HepG2 (cell line): ENCODE data around the gene SEMA4C. TPM values are rescaled to one million over a fixed set of nuclear protein-coding genes. Genes with fewer than 3 reads are reported as not detected.

Experiments
- CHCHD3 ChIP-seq: sonication (generic); formaldehyde crosslinking; IDR thresholded peaks from 2 replicates; pipeline ENCODE4 v1.8.0; 2022; ENCODE audit warnings: mild to moderate bottlenecking, missing genetic modification reagents, moderate library complexity
- FOXK1 ChIP-seq: sonication (generic); formaldehyde crosslinking; IDR thresholded peaks from 2 replicates; pipeline ENCODE4 v1.4.0; 2020; ENCODE audit warnings: low read depth, missing genetic modification reagents, borderline replicate concordance
- HOXD1 ChIP-seq: sonication (generic); formaldehyde crosslinking; IDR thresholded peaks from 2 replicates; pipeline ENCODE4 v1.5.0; 2020; ENCODE audit warnings: missing genetic modification reagents
- KDM2A ChIP-seq: sonication (generic); formaldehyde crosslinking; IDR thresholded peaks from 2 replicates; pipeline ENCODE4 v1.4.0; 2020; ENCODE audit warnings: low read depth, missing genetic modification reagents, borderline replicate concordance
- KDM3A ChIP-seq: IDR thresholded peaks from 2 replicates; pipeline ENCODE4 v1.6.1; 2018; ENCODE audit warnings: low read depth, missing compliant biosample characterization
- KMT2A ChIP-seq: sonication (generic); formaldehyde crosslinking; IDR thresholded peaks from 2 replicates; pipeline ENCODE4 v1.4.0; 2020; ENCODE audit warnings: missing genetic modification reagents
- PAX8 ChIP-seq: sonication (generic); formaldehyde crosslinking; IDR thresholded peaks from 2 replicates; pipeline ENCODE4 v1.8.0; 2022; ENCODE audit warnings: mild to moderate bottlenecking, missing genetic modification reagents, borderline replicate concordance
- SP5 ChIP-seq: IDR thresholded peaks from 2 replicates; pipeline ENCODE4 v1.6.1; 2016; ENCODE audit warnings: low read depth, borderline replicate concordance
- ZBTB38 ChIP-seq: sonication (generic); formaldehyde crosslinking; IDR thresholded peaks from 2 replicates; pipeline ENCODE4 v1.5.1; 2020; ENCODE audit warnings: mild to moderate bottlenecking, missing genetic modification reagents
- ZBTB7B ChIP-seq: sonication (generic); formaldehyde crosslinking; IDR thresholded peaks from 2 replicates; pipeline ENCODE4 v1.4.0; 2020; ENCODE audit warnings: missing genetic modification reagents
- ZNF331 ChIP-seq: sonication (generic); formaldehyde crosslinking; IDR thresholded peaks from 2 replicates; pipeline ENCODE4 v1.4.0; 2020; ENCODE audit warnings: missing genetic modification reagents
- ZNF343 ChIP-seq: sonication (generic); formaldehyde crosslinking; IDR thresholded peaks from 2 replicates; pipeline ENCODE4 v1.4.0; 2020; ENCODE audit warnings: mild to moderate bottlenecking, missing genetic modification reagents
- ZNF616 ChIP-seq: sonication (generic); formaldehyde crosslinking; IDR thresholded peaks from 2 replicates; pipeline ENCODE4 v1.5.0; 2020; ENCODE audit warnings: low read depth, mild to moderate bottlenecking, missing genetic modification reagents
- ZNF883 ChIP-seq: sonication (generic); formaldehyde crosslinking; IDR thresholded peaks from 2 replicates; pipeline ENCODE4 v1.5.1; 2020; ENCODE audit warnings: mild to moderate bottlenecking, missing genetic modification reagents; ENCODE audit errors: not compliant biosample characterization
- polyA plus RNA-seq, 8 experiments: library from polyadenylated mRNA; depleted of rRNA in 3 of 8; stranded (reverse) in 7 of 8; unstranded in 1 of 8; fragments of >200 nt; fragmentation: Illumina TruSeq in 4 of 8; extraction: Trizol in 4 of 8; gene quantifications; 2 replicates each; pipeline versions ENCODE4 v1.2.1 to v1.2.3, GENCODE V29; 2011 to 2016; ENCODE audit warnings: low read depth in 4 of 8, missing spikeins in 1 of 8, mixed read lengths in 1 of 8; ENCODE audit not compliant: insufficient read depth in 1 of 8
- total RNA-seq, 5 experiments: library from RNA; depleted of rRNA; stranded (reverse); fragments of >200 nt; fragmentation: Illumina TruSeq; extraction: Trizol; gene quantifications; 2 replicates each; pipeline ENCODE4 v1.2.3, GENCODE V29; 2016; ENCODE audit warnings: low read depth in 1 of 5
- TF ChIP-seq, protein P1 (sequence below): sonication (generic); formaldehyde crosslinking; IDR thresholded peaks from 2 replicates; pipeline ENCODE4 v1.4.0; 2020; ENCODE audit warnings: mild to moderate bottlenecking, missing genetic modification reagents, borderline replicate concordance
- TF ChIP-seq, protein P2 (sequence below): sonication (generic); formaldehyde crosslinking; IDR thresholded peaks from 2 replicates; pipeline ENCODE4 v1.5.0; 2020; ENCODE audit warnings: missing genetic modification reagents
- TF ChIP-seq, protein P3 (sequence below): sonication (generic); formaldehyde crosslinking; IDR thresholded peaks from 2 replicates; pipeline ENCODE4 v1.8.1; 2023; ENCODE audit warnings: mild to moderate bottlenecking, missing genetic modification reagents
- TF ChIP-seq, protein P4 (sequence below): sonication (generic); formaldehyde crosslinking; IDR thresholded peaks from 2 replicates; pipeline ENCODE4 v1.5.0; 2020; ENCODE audit warnings: missing genetic modification reagents, mild to moderate bottlenecking, borderline replicate concordance

SEMA4C gene
- total and polyA plus RNA-seq, 2 of the 13 experiments (the other 11 are each of a cell fraction or from before 2014, with no cell fraction given), result 25.9 to 46.6 TPM

DNA sequence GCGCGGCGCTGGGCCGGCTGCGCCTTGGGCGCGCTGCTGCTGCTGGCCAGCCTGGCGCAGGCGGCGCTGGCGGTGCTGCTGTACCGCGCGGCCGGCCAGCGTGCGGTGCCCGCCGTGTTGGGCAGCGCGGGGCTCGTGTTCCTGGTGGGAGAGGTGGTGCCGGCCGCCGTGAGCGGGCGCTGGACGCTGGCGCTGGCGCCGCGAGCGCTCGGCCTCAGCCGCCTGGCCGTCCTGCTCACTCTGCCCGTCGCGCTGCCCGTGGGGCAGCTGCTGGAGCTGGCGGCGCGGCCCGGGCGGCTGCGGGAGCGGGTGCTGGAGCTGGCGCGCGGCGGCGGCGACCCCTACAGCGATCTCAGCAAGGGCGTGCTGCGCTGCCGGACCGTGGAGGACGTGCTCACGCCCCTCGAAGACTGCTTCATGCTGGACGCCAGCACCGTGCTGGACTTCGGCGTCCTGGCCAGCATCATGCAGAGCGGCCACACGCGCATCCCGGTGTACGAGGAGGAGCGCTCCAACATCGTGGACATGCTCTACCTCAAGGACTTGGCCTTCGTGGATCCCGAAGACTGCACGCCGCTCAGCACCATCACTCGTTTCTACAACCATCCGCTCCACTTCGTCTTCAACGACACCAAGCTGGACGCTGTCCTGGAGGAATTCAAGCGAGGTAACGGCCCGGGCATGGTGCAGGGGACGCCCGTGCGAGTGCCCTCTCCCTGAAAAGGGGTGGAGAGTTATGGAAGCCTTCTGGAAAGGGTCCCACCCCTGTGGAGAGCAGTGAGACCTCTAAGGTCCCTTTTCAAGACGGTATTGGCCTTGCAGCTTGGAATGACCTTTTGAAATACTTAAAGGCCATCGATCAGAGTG is 52.8 kb downstream of the SEMA4C start (continued):
- TF ChIP-seq, protein P1, sequence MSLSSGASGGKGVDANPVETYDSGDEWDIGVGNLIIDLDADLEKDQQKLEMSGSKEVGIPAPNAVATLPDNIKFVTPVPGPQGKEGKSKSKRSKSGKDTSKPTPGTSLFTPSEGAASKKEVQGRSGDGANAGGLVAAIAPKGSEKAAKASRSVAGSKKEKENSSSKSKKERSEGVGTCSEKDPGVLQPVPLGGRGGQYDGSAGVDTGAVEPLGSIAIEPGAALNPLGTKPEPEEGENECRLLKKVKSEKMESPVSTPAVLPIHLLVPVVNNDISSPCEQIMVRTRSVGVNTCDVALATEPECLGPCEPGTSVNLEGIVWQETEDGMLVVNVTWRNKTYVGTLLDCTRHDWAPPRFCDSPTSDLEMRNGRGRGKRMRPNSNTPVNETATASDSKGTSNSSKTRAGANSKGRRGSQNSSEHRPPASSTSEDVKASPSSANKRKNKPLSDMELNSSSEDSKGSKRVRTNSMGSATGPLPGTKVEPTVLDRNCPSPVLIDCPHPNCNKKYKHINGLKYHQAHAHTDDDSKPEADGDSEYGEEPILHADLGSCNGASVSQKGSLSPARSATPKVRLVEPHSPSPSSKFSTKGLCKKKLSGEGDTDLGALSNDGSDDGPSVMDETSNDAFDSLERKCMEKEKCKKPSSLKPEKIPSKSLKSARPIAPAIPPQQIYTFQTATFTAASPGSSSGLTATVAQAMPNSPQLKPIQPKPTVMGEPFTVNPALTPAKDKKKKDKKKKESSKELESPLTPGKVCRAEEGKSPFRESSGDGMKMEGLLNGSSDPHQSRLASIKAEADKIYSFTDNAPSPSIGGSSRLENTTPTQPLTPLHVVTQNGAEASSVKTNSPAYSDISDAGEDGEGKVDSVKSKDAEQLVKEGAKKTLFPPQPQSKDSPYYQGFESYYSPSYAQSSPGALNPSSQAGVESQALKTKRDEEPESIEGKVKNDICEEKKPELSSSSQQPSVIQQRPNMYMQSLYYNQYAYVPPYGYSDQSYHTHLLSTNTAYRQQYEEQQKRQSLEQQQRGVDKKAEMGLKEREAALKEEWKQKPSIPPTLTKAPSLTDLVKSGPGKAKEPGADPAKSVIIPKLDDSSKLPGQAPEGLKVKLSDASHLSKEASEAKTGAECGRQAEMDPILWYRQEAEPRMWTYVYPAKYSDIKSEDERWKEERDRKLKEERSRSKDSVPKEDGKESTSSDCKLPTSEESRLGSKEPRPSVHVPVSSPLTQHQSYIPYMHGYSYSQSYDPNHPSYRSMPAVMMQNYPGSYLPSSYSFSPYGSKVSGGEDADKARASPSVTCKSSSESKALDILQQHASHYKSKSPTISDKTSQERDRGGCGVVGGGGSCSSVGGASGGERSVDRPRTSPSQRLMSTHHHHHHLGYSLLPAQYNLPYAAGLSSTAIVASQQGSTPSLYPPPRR (CRISPR knock-in tag), result peak; percentile 27; the same call in 1 of the 2 replicates
- TF ChIP-seq ZNF343 (peak; percentile 51; the same call in 1 of the 2 replicates), KDM3A (0 out of 2 replicates have a peak, but pooled peaks have one; percentile 51), FOXK1 (no peak), ZBTB38 (CRISPR knock-in tag) (peak; percentile 60; the same call in 1 of the 2 replicates), KMT2A (CRISPR knock-in tag) (peak; percentile 77), ZNF883 (CRISPR knock-in tag) (peak; percentile 29), ZNF331 (CRISPR knock-in tag) (peak; percentile 24; the same call in 1 of the 2 replicates), KDM2A (peak; percentile 74), HOXD1 (0 out of 2 replicates have a peak, but pooled peaks have one; percentile 10), CHCHD3 (CRISPR knock-in tag) (peak; percentile 74; the same call in 1 of the 2 replicates), PAX8 (no peak; the same call in 1 of the 2 replicates), ZNF616 (CRISPR knock-in tag) (0 out of 2 replicates have a peak, but pooled peaks have one; percentile 1), SP5 (CRISPR knock-in tag) (0 out of 2 replicates have a peak, but pooled peaks have one; percentile 21), ZBTB7B (peak; percentile 77; the same call in 1 of the 2 replicates)
- TF ChIP-seq, protein P2, sequence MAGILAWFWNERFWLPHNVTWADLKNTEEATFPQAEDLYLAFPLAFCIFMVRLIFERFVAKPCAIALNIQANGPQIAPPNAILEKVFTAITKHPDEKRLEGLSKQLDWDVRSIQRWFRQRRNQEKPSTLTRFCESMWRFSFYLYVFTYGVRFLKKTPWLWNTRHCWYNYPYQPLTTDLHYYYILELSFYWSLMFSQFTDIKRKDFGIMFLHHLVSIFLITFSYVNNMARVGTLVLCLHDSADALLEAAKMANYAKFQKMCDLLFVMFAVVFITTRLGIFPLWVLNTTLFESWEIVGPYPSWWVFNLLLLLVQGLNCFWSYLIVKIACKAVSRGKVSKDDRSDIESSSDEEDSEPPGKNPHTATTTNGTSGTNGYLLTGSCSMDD (CRISPR knock-in tag), result no peak
- TF ChIP-seq, protein P3, sequence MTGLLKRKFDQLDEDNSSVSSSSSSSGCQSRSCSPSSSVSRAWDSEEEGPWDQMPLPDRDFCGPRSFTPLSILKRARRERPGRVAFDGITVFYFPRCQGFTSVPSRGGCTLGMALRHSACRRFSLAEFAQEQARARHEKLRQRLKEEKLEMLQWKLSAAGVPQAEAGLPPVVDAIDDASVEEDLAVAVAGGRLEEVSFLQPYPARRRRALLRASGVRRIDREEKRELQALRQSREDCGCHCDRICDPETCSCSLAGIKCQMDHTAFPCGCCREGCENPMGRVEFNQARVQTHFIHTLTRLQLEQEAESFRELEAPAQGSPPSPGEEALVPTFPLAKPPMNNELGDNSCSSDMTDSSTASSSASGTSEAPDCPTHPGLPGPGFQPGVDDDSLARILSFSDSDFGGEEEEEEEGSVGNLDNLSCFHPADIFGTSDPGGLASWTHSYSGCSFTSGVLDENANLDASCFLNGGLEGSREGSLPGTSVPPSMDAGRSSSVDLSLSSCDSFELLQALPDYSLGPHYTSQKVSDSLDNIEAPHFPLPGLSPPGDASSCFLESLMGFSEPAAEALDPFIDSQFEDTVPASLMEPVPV (CRISPR knock-in tag), result peak; percentile 25; the same call in 1 of the 2 replicates
- TF ChIP-seq, protein P4, sequence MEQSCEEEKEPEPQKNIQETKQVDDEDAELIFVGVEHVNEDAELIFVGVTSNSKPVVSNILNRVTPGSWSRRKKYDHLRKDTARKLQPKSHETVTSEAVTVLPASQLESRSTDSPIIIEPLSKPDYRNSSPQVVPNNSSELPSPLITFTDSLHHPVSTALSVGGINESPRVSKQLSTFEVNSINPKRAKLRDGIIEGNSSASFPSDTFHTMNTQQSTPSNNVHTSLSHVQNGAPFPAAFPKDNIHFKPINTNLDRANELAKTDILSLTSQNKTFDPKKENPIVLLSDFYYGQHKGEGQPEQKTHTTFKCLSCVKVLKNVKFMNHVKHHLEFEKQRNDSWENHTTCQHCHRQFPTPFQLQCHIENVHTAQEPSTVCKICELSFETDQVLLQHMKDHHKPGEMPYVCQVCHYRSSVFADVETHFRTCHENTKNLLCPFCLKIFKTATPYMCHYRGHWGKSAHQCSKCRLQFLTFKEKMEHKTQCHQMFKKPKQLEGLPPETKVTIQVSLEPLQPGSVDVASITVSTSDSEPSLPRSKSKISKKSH (CRISPR knock-in tag), result peak; percentile 71; the same call in 1 of the 2 replicates
